Central memory CD4-positive, alpha-beta T cell (primary cell): ENCODE results near the gene RHBDL1.
"Not testable (repeated sequence)": the region's sequence is repeated elsewhere in the genome, so short reads cannot be mapped to it uniquely, and the experiment has no call there.

Source experiments
- DNase-seq: peaks from one replicate; pipeline ENCODE4 v3.0.0; 2022

Gene RHBDL1

DNA sequence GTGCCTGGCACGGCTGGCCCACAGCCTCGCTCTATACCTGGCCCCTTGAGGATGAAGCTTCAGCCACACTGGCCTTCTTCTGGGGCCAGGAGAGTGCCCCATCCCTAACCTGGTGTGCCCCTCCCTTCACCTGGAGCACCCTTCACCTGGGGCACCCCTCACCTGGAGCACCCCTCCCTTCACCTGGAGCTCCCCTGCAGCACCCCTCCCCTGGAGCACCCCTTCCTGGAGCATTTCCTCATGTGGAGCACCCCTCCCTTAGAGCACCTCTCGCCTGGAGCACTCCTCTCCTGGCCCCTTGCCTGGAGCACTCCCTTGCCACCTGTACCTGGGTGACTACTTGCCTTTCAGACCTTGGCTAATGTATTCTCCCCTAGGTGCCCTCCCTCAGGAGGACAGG, 32.5 kb downstream of the RHBDL1 start:
- no peak for DNase-seq

DNA sequence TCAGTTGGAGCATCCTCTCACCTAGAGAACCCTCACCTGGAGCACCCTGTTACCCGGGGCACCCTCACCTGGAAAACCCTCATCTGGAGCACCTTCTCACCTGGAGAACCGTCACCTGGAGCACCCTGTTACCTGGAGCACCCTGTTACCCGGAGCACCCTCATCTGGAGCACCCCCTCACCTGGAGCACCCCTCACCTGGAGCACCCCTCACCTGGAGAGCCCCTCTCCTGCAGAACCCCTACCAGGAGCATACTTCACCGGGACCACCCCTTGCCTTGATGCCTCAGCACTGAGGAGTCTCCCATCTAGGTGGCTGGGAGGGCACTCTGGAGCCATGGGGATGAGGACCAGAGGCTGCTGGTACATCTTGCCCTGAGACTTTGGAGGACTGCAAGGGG, 33.5 kb downstream of the RHBDL1 start:
- no peak for DNase-seq

DNA sequence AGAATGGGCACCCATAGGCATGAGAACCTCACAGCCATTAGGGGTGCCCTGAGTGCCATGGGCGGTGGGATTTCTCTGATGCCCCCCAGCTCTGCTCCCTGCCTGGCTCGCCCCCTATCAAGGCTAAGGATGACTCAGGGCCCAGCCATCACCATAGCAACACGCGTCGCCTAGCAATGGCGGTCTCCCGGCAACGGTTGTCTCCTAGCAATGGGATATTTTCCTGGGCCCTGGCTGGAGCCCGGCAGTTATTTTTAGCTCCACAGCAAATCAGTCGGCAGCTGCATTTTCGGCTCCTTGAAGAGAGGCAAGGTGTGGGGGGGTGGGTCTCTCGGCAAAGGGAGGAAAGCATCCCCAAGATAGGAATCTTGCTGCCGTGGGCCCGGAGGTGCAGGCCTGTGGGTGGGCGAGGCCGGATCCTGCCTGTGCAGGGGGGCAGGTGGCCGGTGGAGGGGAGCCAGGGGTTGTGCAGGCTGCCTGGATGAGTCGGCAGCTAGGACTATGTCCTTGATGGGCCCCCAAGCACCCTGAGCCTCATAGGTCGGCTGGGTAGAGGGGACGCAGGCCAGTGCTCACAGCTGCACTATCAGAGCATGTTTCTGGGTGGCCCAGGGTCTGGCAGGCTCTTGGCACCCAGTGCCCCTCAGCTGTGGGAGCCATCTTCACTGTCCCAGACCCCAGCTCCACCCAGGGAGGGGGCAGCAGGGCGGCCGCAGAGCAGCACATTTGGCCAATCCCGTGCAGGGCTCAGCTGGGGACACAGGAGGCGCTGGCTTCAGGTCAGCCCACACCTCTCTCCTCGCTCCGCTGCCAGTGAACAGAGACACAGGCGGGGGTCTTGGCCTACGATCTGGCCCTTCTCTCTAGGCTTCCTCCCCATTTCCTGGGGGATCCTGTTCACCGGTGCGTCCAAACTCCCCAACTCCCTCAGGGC, 34.4 kb downstream of the RHBDL1 start:
- no peak for DNase-seq

DNA sequence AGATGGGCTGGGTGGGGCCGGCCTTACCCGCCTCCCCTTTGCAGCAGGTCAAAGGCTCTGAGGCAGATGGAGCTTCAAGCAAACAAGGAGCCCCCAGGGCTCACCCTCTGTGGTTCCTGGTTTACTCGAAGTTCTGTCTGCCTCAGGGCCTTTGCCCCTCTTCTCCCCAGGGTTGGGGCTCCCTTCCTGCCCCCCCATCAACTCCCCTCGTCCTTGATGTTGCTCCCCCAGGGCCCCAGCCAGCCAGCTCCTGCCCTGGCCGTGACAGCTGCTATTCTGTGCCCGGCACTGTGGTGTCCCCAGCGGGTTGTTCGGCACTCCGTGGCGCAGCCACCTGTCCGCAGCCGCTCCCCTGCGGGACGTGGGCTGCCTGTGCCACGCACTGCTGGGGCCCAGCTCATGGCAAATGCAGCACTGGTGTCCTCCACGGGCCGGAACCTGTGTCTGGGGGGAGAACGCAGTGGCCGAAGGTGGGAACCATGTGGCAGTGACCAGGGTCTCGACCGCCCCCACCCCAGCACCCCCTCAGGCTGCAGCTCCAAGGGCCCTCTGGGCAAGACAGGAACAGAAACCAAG, 35.1 kb downstream of the RHBDL1 start:
- DNase-seq, result no peak

DNA sequence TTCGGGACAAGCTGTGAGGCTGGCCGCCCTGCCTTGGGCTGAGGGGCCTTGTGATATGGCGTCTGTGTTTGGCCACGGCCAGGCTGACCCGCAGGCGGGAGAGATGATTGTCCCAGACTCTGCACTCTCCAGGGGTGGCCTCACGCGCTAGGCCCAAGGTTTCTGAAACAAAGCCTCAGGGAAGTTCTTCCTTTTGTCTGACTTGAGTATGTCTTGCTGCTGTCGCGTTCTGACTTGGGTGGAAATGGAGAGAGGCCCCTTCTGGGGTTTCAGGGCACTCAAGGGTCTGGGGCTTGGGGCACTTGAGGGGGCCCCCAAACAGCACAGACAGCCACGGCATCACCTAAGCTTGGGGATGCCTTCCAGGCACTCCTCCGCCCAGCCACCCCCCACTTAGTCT, 35.6 kb downstream of the RHBDL1 start:
- no peak for DNase-seq

DNA sequence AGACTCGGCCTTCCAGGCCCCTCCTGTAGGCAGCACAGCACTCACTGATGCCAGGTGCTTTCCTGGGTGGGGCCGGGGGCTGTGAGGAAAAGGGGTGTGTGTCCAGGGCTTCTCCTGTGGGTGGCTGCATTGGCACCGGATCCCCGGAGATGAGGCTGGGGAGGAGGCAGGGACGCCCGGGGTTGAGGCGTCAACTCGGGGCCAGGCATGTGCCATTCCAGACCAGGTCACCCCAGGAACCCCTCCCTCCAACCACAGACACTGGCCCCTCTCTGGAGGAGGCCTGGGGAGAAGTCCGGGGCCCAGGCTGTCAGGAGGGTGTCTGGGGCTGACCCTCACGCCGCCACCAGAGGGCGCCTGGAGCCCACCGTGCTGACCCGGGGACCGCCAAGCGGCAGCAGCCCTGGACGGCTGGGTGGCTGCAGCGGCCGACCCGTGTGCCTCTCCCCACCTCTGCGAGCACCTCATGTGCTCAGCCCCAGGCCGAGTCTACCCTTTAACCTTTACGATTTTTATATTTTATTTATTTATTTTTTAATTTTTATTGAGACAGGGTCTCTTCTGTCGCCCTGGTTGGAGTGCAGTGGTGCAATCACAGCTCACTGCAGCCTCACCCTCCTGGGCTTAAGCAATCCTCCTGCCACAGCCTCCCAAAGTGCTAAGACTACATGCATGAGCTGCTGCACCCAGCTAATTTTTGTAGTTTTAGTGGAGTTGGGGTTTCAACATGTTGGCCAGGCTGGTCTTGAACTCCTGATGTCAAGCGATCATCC, 36.3 kb downstream of the RHBDL1 start:
- peak; percentile 70 for DNase-seq

DNA sequence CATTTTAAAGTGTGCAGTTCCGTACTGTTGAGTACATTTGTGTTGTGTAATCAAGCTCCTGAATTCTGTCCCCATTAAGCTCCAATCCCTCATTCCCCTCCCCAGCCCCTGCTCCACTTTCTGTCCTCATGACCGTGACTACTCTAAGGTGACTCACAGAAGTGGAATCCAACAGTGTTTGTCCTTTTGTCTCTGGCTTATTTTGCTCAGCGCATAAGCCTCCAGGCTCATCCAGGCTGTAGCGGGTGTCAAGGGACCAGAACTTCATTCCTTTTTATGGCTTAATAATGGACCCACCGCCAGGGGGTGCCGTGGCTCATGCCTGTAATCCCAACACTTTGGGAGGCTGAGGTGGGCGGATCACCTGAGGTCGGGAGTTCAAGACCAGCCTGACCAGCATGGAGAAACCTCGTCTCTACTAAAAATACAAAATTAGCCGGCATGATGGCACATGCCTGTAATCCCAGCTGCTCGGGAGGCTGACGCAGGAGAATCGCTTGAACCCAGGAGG, 37.3 kb downstream of the RHBDL1 start:
- DNase-seq, result not testable (repeated sequence)

DNA sequence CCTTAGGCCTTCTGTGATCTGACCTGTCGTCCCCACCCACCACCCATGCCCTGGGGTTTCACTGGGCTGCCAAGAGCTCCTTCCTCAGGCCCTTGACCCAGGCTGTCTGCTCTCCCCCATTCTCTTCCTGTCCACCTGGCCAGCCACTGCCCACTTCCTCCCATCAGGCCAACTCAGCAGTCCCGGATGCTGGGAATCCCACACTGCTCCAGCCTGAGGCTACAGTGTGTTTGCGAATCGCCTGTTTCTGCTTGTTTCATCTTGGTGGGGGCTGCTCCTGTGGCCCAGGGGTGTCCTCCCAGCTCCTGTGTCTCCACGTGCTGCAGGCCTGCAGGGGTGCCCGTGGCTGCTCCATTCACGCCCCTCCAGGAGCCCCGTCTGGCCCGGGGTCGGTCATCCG, 38.6 kb downstream of the RHBDL1 start:
- DNase-seq, result no peak

DNA sequence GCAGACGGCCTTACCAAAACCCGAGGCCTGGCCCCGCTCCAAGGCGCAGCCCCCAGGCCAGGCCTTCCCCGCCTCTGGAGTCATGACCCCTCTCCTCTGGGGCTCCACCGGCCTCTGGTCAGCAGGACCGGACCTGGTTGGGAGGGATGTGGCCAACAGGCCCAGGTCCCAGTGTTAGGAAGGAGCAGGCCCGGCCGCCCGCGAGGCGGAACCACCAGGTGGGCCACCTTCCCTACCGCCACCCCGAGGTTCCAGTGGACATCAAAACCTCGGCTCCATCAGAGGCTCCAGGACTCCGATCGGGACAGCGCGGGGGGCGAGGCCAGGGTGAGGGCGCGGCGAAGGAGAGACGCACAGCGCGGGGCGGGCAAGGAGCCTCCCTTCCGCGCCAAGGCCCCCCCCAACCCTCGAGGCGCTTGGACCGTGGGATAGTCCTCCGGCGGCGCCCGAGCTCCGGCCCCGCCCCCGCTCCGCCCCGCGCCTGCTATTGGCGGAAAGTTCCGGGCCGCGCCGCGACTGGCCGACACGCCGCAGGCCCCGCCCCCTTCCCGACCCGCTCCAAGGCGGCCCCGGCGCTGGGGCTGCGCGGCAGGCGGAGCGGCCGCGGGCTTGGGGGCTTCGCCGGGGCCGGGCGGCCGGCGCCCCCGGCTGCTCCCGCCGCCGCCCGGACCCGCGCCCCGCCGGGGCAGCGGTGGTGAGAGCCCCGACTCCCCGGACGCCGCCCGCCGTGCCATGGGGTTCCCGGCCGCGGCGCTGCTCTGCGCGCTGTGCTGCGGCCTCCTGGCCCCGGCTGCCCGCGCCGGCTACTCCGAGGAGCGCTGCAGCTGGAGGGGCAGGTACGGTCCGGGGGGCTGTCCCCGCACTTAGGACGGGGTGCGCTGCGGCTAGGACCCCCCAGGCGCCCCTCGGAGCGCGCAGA, 39.3 kb downstream of the RHBDL1 start, which contains the start of gene METRN:
Gene METRN (plus strand): TSS at position 561 of the 919 bp plus-strand sequence. CDS start 172 bp downstream, at position 733.
- DNase-seq, result peak; percentile 79

DNA sequence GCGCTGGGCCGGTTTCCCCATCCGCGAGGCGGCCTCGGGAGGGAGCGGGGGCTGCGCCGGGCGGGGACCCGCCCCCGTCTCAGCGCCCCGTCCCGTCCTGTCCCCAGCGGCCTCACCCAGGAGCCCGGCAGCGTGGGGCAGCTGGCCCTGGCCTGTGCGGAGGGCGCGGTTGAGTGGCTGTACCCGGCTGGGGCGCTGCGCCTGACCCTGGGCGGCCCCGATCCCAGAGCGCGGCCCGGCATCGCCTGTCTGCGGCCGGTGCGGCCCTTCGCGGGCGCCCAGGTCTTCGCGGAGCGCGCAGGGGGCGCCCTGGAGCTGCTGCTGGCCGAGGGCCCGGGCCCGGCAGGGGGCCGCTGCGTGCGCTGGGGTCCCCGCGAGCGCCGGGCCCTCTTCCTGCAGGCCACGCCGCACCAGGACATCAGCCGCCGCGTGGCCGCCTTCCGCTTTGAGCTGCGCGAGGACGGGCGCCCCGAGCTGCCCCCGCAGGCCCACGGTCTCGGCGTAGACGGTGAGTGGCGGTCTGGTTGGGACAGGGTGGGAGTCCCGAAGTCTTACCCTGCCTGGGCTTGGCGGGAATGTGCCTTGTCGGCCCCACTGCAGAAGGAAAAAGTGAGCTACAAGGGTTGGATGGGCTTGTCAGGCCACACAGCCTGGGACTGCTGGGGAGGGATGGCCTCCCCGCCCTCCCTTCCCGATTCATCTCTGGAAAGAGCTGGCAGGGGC, 40.2 kb downstream of the RHBDL1 start:
- DNase-seq, result no peak

DNA sequence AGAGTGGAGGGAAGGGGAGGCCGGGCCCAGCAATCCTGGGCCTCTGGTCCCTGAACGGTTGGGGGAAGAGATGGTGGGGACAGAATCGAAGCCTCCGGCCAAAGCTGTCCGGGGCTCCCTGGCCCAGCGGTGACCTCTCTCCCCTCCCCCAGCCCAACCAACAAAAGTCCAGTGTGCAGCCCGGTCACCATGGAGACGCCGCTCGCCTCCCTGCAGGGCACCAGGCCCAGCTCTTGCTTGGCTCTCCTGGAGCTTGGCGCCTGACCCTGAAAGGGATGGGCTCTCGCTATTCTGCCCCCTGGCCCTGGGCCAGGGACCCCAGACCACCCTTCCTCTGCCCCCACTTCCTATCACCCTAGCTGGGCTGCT, 40.7 kb downstream of the RHBDL1 start:
- DNase-seq, result no peak

DNA sequence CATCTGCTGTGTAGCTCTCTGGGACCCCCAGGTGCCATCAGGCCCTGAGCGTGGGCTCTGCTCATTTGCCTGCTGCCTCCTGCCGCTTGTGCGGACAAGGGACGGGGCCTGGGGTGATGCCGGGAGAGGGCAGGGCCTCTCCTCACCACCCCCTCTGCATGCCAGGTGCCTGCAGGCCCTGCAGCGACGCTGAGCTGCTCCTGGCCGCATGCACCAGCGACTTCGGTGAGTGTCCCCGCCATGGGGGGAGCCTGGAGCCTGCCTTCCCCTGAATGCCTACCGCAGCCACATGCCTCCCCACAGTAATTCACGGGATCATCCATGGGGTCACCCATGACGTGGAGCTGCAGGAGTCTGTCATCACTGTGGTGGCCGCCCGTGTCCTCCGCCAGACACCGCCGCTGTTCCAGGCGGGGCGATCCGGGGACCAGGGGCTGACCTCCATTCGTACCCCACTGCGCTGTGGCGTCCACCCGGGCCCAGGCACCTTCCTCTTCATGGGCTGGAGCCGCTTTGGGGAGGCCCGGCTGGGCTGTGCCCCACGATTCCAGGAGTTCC, 41.4 kb downstream of the RHBDL1 start:
- no peak for DNase-seq

DNA sequence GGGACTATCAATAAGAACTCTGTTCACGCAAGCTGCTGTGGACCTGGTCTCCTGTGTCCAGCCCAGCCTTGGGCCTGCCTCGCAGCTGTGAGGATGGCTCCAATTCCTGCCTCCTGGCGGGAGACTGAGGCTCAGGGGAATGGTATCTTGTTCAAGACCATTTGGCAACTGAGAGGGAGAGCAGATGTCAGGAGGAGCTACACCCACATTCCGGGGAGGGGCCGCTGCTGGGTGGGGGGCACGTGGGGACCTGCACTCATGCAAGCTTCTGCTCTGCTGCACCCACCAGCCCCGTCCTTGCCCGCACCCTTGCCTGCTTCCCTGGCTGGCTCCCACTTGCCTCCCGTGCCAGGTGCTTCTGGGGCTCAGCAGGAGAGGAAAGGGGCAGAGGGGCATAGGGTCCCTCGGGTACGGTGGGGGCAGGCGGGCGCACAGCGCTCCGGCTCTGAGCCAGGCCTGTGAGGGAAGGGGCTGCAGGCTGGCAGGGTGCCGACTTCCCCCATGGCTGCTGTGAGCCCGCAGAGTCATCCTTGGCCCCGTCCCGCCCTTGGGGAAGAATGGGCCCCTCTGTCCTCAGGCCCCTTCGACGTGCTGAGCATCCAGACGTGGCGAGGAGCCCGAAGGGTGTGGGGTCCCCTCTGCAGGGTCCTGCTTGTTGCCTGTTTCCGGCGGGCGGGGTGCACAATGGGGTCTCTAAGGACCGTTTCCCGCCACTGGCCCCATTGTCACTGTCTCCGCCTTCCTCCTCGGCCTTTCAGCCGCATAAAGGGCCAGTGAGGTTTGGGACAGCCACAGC, 42.2 kb downstream of the RHBDL1 start:
- DNase-seq, result no peak

DNA sequence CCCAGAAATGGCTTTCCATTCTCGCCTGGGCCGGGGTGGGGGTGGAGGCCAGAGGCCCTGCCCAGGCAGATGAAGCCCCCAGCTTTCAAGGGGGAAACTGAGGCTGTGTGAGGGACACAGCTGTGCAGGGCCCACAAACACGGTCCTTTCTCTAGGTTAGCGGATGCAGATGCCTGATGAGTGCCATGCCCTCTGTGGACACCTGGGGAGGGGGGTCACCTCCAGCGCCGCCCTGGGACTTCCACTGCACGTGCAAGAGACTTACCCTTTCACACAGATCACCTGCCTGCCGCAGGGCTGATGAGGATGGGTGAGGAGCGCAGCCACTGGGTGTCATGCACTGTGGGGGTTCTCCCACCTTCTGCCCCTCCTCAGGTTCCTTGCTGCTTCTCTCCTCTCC, 42.9 kb downstream of the RHBDL1 start:
- no peak for DNase-seq

DNA sequence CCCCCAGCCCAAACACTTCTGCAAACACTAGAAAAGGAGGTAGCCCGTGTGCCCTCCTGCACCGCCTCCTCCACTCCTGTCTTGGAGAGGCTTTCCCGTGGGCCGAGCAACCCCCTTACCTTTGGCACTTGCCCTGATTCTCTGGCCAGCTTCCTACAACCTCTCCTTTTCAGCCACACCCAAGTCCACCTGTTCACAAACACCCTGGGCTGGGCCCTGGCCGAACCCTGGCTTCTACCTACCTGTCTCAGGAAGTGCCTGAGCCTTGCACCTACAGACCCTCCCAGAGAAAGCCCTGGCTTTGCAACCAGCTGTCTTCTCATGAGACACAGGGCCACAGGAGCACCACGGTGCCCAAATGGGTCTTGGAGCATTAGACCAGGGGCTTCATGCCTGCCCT, 43.5 kb downstream of the RHBDL1 start:
- no peak for DNase-seq

DNA sequence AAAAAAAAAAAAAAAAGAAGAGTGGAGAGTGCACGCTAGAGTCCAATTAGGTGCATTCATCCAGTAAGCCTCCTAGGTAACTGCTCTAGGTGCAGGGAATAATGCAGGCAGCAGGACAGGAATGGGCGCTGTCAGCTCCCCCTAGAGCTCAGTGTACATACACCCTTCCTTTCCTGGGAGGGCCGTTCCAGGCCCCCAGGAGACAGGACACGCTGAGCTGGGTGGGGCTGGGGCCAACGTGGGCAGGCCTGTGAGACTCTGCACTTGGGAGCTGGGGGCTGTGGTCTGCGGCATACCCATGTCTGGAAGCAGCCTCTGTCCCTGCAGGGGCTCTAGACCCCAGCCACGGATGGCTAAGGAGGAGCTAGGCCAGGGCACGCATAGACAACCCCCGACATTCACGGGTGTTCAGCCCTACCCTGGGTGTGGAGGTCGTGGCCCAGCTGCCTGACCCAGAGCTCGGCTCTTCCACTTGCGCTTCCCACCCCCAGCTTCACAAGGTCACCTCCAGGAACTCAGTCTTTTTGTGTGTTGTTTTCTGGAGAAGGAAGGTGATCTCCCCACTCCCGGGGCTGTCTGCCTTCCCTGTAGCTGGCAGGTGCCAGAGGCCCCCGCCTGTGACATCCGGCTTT, 44.5 kb downstream of the RHBDL1 start:
- DNase-seq, result no peak

DNA sequence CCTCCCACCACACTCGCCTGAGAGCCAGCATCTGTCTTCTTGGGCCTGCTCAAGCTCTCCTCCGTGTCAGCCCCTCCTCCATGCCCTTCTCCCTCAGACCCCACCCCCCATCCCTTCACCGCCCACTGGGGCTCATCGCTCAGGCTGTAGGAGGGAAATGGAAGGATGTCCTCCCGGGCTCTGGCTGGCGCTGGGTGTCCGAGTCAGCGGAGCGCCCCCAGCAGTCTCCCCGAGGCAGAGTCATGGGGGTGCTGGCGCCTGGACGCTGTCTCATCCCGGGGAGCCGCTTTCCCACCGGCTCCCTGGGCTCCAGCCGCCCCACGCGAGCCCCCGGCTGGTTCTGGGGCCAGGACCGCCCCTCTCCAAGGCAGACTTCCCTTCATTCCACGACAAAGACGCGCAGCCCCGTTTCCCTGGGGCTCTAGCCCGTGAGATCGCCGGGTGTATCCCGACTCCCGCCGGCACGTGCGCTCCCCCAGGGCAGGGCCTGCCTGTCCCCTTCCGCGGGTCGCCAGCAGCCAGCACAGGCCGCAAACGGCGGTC, 45.0 kb downstream of the RHBDL1 start:
- peak; percentile 22 for DNase-seq

DNA sequence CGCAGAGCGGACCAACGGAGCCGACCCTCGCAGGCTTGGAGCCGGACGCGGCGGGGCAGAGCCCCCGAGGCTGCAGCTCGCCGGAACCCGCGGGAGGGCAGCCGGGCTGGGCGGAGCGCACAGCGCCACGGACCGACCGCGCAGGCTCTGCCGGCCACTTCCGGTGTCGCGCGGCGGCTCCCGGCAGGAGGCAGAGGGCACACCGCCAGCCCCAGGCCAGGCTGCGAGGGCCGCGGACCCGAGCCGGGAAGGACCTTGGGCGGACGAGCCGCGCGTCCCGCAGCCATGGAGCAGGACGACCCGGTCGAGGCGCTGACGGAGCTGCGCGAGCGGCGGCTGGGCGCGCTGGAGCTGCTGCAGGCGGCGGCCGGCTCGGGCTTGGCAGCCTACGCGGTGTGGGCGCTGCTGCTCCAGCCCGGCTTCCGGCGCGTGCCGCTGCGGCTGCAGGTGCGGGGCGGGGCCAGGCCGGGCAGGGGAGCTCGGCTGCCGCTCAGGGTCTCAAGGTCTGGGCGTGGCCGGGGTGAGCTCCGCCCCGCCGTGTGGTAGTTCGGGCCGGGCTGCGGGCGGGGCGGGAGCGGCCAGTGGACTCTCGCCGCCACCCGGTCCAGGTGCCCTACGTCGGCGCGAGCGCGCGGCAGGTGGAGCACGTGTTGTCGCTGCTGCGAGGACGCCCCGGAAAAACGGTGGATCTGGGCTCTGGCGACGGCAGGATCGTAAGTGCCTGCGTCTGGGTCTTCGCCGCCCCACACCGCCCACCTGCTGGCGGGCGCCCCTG, 45.7 kb downstream of the RHBDL1 start, which contains the start of gene ANTKMT:
Gene ANTKMT (plus strand): TSS at position 157 of the 775 bp plus-strand sequence. CDS start 129 bp downstream, at position 286.
- peak; percentile 74 for DNase-seq
